ENCODE data around the gene NOPCHAP1. TPM values are rescaled to one million over a fixed set of nuclear protein-coding genes. Genes with fewer than 3 reads are reported as not detected.

NOPCHAP1 gene
- total RNA-seq, 4 donors from 2014 or later = 2.5 to 5.0 (median 3.3) TPM

GRCh38 chr12:104953323-104953722, 32.8 kb upstream of the NOPCHAP1 start:
- no peak for ATAC-seq
- peaks cover 0 to 3% of the 10 kb centered on the region in 2 donors for H3K4me1 ChIP-seq
- H3K27me3 ChIP-seq = peaks cover 0 to 13% (median 10%) of the 10 kb centered on the region in 3 donors
- H3K9me3 ChIP-seq = no peaks in the 10 kb centered on the region
- H3K27ac ChIP-seq = no peak overlapping the region
- in situ Hi-C loops (cut with MboI; ENCODE audit: low sequenced_read_pairs in 4 of 4) (no loop called here), intact Hi-C loops (cut with DNase I; ENCODE audit: low total_unique reads) (no loop called here)
- TF ChIP-seq POLR2A (IDR thresholded peaks at IDR 0.05) (no peak), CTCF (IDR thresholded peaks at IDR 0.05 in 4 of 5, conservative IDR thresholded peaks at IDR 0.05 in 1 of 5) (no peak)
- no peaks in the 10 kb centered on the region for H3K36me3 ChIP-seq
- no peak for DNase-seq
- H3K4me3 ChIP-seq = no peak overlapping the region

GRCh38 chr12:104955703-104956102, 30.4 kb upstream of the NOPCHAP1 start:
- in situ Hi-C loops (cut with MboI; ENCODE audit: low sequenced_read_pairs in 4 of 4) = no loop called here
- peaks cover 8 to 9% of the 10 kb centered on the region in 2 donors for H3K4me1 ChIP-seq
- no peak for DNase-seq
- H3K27ac ChIP-seq = no peak overlapping the region
- ATAC-seq = no peak
- no peaks in the 10 kb centered on the region for H3K9me3 ChIP-seq
- no peaks in the 10 kb centered on the region for H3K36me3 ChIP-seq
- TF ChIP-seq CTCF (IDR thresholded peaks at IDR 0.05 in 4 of 5, conservative IDR thresholded peaks at IDR 0.05 in 1 of 5) (no peak), POLR2A (IDR thresholded peaks at IDR 0.05) (no peak)
- intact Hi-C loops (cut with DNase I; ENCODE audit: low total_unique reads) = no loop called here
- H3K4me3 ChIP-seq = no peak overlapping the region
- H3K27me3 ChIP-seq = peaks cover 5 to 24% (median 15%) of the 10 kb centered on the region in 3 donors

- Histone ChIP-seq H3K27me3 (peaks cover 5 to 24% (median 15%) of the 10 kb centered on the region in 3 donors), H3K4me3 (peak overlapping the region; percentile 67 to 93 (median 72)), H3K27ac (peak overlapping the region in 1 of 4 donors; percentile 49), H3K4me1 (peaks cover 8 to 9% of the 10 kb centered on the region in 2 donors), H3K9me3 (no peaks in the 10 kb centered on the region), H3K36me3 (no peaks in the 10 kb centered on the region)
- in situ Hi-C loops (cut with MboI; ENCODE audit: low sequenced_read_pairs in 4 of 4) (no loop called here), intact Hi-C loops (cut with DNase I; ENCODE audit: low total_unique reads) (no loop called here)
- DNase-seq (no peak), ATAC-seq (no peak)
- TF ChIP-seq POLR2A (IDR thresholded peaks at IDR 0.05) (no peak), CTCF (IDR thresholded peaks at IDR 0.05 in 4 of 5, conservative IDR thresholded peaks at IDR 0.05 in 1 of 5) (no peak)
Measured at GRCh38 chr12:104956870-104957718, 29.0 kb upstream of the NOPCHAP1 start.

- no peak for TF ChIP-seq POLR2A (IDR thresholded peaks at IDR 0.05)
- no peak for TF ChIP-seq CTCF (IDR thresholded peaks at IDR 0.05 in 4 of 5, conservative IDR thresholded peaks at IDR 0.05 in 1 of 5)
- Histone ChIP-seq H3K4me1 (peaks cover 8 to 9% of the 10 kb centered on the region in 2 donors), H3K27ac (peak overlapping the region in 3 of 4 donors; percentile 31 to 49 (median 48)), H3K9me3 (no peaks in the 10 kb centered on the region), H3K27me3 (peaks cover 5 to 24% (median 15%) of the 10 kb centered on the region in 3 donors), H3K4me3 (peak overlapping the region; percentile 67 to 93 (median 72)), H3K36me3 (no peaks in the 10 kb centered on the region)
- DNase-seq (no peak), ATAC-seq (peak; percentile 21 to 45)
- intact Hi-C loops (cut with DNase I; ENCODE audit: low total_unique reads) = no loop called here
- in situ Hi-C loops (cut with MboI; ENCODE audit: low sequenced_read_pairs in 4 of 4) = no loop called here
Measured at GRCh38 chr12:104957719-104958000, 28.5 kb upstream of the NOPCHAP1 start.
